NCI-H82 treated with DMSO at 0.1 percent for 48 hours (cell line): ENCODE measurements around the gene CFAP97D1.

Experiments used
- DNase-seq: peaks from one replicate; lab custom pipeline; 2025; ENCODE audit not compliant: unreplicated experiment; lab: John Stamatoyannopoulos, UW

CFAP97D1 gene

DNA sequence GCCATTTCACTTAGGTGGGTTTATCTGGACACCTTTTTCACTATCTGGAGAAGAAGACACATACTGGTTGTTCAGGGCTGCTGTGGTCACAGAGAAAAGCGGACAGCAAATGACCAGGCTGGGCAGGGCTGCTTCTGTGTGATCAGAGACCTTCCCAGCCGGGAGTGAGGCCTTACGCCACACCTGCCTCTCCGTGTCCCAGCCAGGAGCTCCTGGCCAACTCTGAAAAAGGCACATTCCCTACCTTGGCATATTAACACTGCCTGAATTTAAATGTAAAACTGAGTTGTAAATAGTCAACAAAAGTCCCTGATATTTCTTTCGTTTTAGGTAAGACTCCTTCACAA is 12.5 kb upstream of the CFAP97D1 start:
- no peak for DNase-seq

DNA sequence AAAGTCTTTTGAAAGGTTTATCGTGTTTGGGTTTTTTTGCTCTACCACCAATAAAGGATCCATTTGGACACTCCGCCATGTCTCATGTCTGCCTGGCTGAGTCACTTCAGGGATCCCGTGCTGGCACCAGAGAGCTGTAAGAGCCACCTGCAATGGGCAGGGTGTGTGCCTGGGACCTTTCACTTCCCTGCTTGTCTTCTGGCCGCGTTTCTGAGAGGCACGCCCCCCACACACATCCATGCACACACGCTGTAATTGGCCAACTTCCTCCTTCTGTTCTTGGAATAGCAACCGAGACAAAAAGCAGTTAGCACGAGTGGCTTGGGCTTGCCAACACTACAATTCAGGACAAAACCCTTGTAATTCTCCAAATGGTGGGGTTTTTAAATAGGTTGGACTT is 11.9 kb upstream of the CFAP97D1 start:
- DNase-seq, result no peak

DNA sequence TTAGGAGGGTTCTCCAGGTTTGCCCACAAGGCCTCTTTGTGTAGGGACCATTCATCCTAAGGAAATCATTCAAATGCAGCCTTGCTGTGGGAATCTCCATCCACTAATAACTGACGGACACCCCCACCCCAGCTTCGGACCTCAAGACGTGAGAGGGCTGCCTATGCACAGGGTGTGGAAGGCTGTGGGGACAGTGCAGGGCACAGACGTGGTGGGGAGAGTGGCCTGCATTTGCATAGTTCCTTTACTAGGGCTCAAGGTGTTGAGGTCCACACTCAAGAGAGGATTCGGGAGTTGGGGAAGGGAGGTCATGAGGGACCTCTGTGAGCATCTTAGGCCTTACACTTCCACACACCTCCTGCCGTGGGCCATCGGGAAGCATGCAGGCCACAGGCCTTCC is 11.3 kb upstream of the CFAP97D1 start:
- DNase-seq, result no peak

DNA sequence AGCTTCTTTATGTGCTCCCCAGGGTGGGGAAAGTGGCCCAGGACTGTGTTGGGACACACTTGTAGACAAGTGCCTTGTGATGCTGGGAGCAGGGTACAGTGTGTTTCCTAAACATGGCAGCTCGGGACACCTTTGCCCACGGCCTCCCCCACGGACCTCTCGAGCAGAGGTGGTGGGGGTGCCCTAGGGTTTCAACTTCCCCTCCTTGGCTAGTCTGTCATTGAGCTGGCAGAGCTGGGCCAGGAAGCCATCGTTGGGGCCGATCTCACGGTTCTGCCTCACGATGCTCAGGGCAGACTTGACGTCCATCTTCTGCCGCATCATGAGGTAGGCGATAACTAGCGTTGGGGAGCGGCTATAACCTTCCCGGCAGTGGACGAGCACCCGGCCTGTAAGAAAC is 10.8 kb upstream of the CFAP97D1 start:
- no peak for DNase-seq

DNA sequence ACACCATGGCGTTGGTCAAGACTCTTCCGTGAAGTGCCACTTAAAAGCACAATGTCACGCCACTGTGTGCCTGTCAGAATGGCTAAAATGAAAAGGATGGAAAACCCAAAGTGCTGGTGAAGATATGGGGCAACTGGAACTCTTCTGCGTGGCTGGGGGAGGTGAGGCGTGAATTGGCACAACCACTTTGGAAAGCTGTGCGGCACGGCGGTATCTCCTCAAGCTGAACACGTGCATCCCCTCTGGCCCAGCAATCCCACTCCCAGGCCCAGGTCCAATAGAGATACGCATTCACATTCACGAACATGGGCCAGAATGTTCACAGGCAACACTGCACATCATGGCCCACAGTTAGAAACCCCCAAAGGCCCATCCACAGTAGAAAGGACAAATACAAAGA is 10.4 kb upstream of the CFAP97D1 start:
- no peak for DNase-seq

DNA sequence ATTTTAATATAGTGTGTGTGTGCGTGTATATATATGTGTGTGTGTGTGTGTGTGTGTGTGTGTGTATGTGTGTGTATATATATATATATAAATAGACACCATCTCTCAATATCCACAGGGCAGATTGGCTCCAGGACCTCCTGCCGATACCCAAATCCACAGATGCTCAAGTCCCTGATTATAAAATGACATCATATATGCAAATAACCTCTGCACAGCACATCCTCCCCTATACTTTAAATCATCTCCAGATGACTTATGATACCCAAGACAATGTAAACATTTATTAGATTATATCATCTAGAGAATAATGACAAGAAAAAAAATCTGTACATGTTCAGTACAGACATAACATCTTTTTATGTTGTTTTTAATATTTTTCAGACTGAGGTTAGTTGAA is 9.3 kb upstream of the CFAP97D1 start:
- DNase-seq, result no peak

DNA sequence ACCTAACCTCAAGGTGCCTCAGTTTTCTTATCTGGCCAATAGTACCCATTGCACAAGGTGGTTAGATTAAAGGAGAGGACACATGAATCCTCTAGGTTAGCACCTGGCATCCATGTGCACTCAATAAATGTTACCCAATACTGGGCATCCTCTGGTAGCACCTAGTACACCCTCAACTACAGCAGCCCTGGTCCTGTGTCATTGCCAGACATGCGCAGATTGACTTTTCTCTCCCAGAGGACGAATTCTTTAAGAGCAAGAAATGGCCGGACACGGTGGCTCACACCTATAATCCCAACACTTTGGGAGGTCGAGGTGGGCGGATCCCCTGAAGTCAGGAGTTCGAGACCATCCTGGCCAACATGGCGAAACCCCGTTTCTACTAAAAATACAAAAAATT is 8.8 kb upstream of the CFAP97D1 start:
- DNase-seq, result no peak

DNA sequence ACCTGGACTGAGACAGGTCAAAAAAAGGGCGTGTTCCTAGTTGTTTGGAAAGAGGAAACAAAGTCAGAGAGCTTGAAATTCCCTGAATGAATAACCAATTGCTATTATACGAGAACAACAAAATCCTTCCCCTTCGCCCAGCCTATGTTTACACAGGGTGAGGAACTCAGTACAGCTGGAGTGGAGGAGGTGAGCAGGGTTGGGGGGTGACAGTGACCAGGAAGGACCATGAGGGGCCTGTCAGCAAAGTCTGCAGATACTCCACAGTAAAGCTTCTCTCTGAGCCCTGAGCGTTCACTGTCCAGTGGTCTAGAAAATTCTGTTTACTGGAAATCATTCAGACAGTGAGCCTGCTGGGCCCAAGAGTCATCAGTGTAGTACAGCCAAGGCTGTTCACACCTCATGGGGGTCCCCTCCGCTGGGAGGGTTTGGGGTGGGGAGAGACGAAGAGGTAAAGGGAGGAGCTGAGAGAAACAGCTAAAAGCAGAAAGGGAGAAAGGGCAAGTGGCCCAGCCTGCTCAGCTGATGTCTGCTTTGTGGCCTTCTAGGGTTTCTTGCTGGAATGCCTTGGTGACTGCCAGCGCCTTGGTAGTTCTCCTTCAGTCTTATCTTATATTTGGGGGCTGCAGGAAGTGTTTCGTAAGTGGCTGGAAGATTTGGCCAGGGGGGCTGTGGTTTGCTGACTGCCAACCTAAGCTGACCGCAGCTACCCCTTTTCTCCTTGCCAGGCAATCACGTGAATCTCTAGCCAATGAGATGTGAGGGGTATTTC is 7.2 kb upstream of the CFAP97D1 start:
- no peak for DNase-seq

DNA sequence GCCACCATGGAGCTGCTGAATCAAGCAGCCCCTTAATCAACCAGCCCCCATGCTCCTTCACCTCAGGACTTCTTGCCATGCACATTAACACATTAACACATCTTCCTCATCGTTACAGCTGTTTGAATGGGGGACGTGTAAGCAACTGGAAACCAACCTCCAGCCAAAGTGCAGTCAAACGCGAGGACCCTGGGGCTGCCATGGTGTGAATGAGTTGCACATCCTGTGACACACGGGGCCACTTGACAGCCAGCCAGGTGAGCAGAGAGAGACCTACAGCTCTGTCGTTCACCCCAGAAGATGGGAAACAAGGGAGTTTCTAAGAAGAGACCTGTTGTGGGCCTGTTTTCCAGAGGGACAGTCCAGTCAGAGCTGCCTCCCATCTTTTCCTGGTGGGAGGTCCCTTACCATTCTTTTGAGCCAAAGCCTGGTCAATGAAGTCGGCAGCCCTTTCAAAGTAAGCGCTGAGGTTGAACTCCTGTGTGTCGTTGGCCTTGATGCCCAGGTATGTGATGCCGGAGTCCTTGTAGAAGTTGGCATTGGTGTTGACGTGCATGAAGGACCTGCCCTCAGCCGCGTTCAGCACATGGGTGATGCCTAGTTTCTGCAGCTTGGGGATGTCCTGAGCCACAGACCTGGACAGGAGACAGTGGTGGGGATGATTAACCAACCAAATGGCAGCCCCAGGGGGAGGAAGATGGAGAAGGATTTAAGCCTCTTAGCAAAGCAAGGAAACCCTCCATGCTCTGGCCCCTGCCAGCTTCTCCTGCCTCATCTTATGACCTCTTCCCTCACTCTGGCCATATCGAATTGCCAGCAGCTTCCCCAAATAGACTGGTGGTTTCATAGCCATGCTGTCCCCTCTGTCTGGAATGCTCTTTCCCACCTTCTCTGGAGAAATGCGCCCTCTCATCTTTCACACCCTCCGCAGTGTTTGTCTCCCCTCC is 5.7 kb upstream of the CFAP97D1 start:
- no peak for DNase-seq

DNA sequence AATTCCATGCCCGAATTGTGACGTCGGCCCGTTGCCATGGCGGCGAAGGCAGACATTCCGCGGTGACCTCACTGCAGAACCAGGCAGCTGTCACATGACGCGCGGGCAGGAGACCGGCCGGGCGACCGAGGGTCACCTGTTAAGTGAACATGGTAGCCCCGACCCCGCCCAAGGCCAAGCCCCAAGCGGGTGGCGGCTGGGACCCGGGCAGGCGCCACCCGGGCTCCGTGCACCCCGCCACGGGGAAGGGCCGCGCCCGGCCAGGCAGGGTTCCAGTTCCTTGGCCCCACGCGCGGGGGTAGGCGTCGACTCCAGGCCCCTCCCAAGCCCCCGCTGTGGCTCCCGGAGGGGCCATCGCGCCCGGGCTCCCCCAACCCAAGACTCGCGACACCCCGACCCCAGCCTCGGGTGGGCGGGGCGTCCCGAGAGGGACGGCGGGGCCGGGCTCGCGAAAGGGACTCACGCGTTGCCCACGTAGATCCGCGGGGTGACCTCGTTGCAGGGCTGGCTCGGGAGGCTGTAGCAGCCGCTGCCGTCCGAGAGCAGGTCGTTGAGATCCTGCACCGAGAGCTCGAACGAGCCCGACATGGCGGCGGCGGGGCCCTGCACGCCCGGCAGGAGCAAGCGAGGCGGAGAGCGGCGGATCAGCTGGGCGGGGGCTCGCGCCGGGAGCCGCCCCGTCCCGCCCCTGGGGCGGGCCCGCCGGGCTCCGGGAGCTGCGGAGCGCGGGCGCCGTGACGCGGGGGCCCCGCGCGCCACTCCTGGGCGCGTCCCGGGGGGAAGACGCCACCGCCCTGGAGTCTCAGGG is 1.7 kb upstream of the CFAP97D1 start, which contains the start of gene DUSP3:
DUSP3 (minus strand) TSS at position 641 of the 808 bp plus-strand sequence; CDS start at position 588, 53 bp downstream.
- DNase-seq, result no peak

DNA sequence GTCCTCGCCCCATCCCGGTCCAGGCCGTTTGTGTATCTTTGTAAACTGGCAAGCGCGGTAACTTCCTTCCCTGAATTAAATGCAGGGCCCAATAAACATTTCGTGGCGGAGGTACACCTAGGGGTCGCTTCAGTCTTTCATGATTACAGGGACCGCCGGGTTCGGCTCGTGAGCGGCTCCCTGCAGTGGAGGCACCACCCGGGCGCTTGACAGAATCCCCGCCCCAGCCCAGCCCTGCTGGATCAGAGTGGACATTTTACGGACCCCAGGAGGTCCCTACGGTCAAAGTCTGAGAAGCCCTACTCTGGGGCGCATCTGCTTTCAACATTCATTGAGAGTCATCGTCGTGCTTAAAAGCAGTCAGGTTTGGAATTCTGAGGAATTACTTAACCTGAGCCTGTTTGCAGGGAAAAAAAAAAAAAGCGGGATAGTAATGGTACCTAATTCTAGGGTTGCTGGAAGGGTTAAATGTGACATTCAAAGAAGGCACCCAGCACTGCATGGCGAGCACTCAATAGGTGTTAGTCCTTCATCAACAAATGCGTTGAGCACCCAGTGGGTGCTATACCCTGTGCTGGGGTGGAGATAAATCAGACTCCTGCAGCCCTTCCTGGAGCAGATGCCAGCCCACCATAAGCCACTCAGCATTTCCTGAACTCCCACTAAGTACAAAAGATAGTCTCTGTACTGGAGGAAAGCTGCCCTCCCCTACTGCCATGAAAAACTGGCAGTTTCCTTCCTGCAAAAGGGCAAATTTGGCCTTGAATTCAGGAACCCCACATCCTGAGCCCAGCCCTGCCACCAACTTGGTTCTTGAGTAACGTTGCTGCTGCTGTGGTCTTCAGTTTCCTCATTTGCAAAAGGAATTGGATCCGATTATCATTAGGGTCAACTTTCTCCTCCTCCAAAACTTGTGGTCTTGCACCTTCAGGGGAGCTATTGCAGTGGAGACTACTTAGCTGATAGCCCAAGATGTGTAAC is 800 bp upstream of the CFAP97D1 start:
- no peak for DNase-seq

DNA sequence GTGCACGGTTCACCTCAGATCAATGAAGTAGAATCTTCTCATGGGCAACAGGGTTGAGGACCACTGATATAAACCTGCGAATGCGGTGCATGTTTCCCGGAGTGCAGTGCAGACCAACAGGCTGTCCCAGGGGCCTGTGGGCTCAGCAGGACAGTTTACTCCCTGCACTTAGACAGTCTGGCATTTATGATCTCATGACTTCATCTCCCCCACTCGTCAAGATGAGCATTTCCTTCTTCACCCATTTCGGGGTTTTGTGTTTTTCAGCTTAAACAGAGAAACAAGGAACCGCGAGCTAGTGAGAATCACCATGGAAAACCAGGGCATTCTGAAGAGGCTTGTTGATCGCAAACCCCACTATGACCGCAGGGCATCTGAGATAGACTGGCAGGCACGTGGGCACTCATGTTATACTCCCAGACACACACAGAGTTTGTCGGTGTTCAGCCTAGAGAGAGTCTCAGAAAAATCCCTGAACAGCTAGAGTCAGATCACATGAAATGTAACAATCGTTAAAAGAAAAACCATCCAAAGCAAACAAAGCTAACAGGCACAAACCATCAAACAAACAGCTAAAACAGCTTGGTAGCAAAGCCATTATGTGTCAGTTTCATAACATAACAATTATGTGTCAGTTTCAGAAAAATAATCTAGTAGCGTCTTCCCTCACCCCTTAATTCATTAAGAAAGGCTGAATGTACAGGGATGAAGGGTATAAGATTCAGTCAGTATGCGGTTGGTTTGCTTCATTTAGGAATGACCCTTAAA is 2.9 kb downstream of the CFAP97D1 start:
- no peak for DNase-seq

DNA sequence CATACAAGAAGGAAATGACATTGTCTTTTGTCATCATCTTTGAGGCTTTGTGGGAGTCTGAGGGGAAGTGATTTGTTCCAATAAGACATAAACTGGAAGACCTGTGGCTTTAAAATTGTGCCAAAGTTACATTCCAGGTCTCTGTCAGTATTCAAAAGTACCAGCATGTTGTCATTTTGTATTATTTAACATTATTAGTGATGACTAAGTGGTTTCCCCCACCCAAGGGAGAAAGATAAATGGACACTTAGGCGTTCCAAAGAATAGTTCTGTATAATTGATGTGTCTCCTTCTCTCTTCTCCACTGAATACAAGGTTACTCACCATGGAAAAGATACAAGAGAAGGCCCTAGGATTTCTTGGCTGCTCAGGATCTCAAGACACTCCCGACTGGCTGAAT is 3.8 kb downstream of the CFAP97D1 start:
- no peak for DNase-seq

DNA sequence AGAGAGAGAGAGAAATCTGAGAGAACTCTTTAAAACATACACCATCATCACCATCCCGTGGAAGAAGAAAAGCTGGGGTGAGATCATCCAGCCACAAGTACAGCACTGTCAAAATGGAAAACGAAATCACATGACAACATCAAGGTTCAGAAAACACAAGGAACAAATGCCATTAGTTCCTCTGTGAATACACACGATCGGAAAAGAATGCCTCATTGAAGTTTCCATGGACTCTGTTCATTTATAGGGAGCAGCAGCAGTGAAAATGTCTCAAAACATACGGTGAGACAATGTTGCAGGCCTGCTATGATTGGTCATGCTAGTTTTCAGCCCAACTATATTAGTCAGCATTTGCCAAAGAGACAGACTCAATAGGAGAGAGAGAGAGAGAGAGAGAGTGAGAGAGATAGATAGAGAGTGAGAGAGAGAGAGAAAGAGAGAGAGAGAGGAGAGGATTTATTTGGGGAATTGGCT is 4.4 kb downstream of the CFAP97D1 start:
- no peak for DNase-seq

DNA sequence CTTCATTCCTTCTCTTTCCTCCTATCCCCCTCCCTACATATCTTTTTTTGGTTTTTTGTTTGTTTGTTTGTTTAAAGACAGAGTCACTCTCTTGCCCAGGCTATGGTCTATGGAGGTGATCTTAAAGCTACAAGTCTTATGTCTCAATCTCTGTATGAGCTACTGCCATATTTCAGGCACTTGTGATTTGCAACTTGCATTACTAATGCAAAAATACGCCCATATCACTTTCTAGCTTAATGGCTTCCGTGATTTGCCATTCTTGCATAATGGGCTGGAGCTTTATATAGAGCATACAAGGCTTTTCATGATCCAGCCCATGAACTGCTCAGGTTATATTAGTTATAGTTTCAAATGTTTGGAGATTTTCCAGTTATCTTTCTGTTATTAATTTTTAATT is 7.5 kb downstream of the CFAP97D1 start:
- DNase-seq, result no peak

DNA sequence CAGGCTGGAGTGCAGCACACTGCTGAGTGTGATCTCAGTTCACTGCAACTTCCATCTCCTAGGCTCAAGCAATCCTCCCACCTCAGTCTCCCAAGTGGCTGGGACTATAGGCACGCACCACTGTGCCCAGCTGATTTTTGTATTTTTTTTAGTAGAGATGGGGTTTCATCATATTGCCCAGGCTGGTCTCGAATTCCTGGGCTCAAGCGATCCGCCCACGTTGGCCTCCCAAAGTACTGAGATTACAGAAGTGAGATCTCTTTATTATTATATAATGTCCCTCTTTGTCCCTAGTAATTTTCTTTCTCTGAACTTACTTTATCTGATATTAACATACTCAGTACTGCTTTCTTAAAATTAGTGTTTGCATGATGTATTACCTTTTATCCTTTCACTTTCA is 8.3 kb downstream of the CFAP97D1 start:
- DNase-seq, result no peak

DNA sequence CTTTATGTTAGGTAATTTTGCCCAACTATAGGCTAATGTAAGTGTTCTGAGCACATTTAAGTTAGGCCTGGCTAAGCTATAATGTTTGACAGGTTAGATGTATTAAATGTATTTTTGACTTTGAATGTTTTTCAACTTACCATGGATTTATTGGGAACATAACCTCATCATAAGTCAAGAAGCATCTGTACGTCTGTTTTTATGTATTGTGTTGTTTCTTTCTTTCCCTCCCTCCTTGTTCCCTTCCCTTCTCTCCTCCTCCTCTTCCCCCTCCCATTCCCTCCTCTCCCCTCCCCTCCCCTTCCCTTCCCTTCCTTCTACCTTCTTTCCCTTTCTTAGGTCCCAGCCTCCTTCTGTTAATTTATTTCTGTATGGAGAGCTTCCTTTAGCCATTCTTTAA is 9.2 kb downstream of the CFAP97D1 start:
- DNase-seq, result no peak

DNA sequence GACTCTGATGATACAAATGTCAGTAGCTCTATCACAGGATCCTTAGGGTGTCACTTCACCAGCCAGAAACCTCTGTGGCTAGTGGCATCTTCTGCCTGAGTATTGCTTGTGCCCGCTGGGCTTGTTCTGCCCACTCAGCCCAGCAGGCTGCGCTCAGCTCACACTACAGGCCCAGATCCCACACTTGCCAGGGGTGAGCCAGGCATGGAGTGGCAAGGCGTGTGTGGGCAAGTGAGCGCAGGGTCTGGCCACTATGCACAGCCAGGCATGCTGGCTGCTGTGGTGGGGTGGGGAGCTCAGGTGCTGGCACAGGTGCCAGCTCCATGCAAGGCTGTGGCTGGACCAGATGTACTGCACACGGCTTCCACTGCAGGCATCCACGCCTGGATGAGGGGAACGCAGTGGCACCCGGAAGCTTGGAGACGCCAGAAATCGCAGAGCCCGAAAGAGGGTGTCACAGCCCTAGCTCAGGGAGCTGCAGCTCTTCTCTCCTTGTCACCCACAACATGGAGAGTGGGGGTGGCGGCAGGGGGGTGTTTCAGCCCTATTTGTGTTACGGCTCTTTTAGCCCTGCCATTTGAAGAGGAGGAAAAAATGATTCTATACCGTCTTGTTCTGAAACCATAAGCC is 10.2 kb downstream of the CFAP97D1 start:
- no peak for DNase-seq

DNA sequence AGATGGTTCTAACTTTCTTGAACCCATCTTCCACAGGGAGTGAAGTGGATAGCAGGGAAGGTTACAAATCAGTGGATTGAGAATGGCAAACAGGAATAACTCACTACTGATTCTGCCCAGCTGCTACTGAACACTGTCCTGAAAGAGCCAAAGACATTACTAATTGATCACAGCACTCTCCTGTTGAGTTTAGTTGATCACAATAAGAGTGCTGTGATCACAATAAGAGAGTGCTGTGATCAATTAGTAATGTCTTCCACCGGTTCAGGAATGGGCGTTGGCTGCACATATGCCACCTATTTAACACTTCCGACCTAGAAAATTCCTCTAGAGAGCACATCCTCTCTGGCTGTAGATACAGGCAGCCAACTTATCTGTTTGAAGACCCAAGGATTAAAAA is 11.4 kb downstream of the CFAP97D1 start:
- peak; percentile 96 for DNase-seq
